Mucosa of descending colon (tissue), 3 donors: ENCODE measurements around the gene TNIP2. TPM values are rescaled to one million over a fixed set of nuclear protein-coding genes. Genes with fewer than 3 reads are reported as not detected.
"Not testable (repeated sequence)": the region's sequence is repeated elsewhere in the genome, so short reads cannot be mapped to it uniquely, and the experiment has no call there.

ENCODE experiments used
- ATAC-seq: fragments of 200-7000 bp; cut with Tn5 transposase; one replicate; pipeline ENCODE4 v1.9.1; 2020; ENCODE audit warnings: mild to moderate bottlenecking, moderate library complexity
- DNase-seq, 3 donors: peaks; one replicate each; pipeline ENCODE4 v3.0.0-alpha.2; 2020
- H3K36me3 ChIP-seq: fragments of 200-600 bp; one replicate; pipeline ENCODE4 v1.8.0; 2021; ENCODE audit warnings: low read depth, mild to moderate bottlenecking
- H3K4me1 ChIP-seq: fragments of 200-600 bp; one replicate; pipeline ENCODE4 v1.8.0; 2021; ENCODE audit warnings: low read depth, mild to moderate bottlenecking
- H3K4me3 ChIP-seq: fragments of 200-600 bp; one replicate; pipeline ENCODE4 v1.8.0; 2021; ENCODE audit warnings: mild to moderate bottlenecking
- H3K9me3 ChIP-seq: fragments of 200-600 bp; one replicate; pipeline ENCODE4 v1.8.0; 2021; ENCODE audit warnings: mild to moderate bottlenecking
- CTCF ChIP-seq: fragments of 200-600 bp; IDR thresholded peaks from one replicate; pipeline ENCODE4 v1.8.0; 2022; ENCODE audit warnings: antibody characterized with exemption, mild to moderate bottlenecking
- intact Hi-C, 2 donors: fragments of 100-400 bp; cut with DNase I in 1 of 2; cut with micrococcal nuclease in 1 of 2; formaldehyde crosslinking; loops; one replicate each; pipeline versions ENCODE4 v1.11.0 to v1.11.1; 2022; cut with DNase I, micrococcal nuclease
- total RNA-seq, 3 donors: library from RNA; stranded (reverse); fragmentation: NEBNext Ultra II Directional in 2 of 3; extraction: Animal tissue kit (Norgen Biotek cat#: 25700) in 2 of 3; gene quantifications; one replicate each; pipeline versions ENCODE4 v1.2.1 to v1.2.4, GENCODE V29; 2021 to 2023
- donor health status: DM: no; HTN: no; CAD: no; lungs with moderate emphysema.
- donor health status: DM: no; HTN: no; CAD: no.
- donor health status: DM: no; HTN: yes; CAD: no.

Gene TNIP2
- total RNA-seq, 3 donors from 2014 or later, result 50.3 to 51.5 (median 51.2) TPM

DNA sequence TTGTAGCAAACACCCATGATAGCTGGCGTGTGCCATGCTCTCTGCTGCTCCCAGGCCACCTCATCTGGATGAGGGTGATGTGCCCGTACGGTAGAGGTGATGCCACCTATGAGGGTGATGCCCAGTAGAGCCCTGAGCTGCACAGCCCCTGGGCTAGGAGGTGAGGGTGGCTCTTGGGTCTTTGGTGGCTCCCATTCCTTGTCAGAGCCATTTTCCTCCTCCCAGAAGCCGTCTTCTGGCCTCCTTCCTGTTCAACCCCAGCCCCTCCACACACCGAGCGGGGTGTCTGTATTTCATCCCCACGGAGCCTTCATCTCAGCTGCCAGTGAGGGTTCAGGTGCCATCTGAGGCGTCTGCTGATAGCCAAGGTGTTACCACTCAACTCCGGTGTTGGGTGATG lies 12.0 kb upstream of the TNIP2 start:
- intact Hi-C loops, result loop anchor here (10.0 kb wide), 3 partner anchors 47 to 177 kb away; no protein-coding TSS in a partner anchor

GRCh38 chr4:2767705-2768074 lies 11.6 kb upstream of the TNIP2 start:
- ATAC-seq (no peak), DNase-seq (no peak)
- no peaks in the 10 kb centered on the region for H3K36me3 ChIP-seq
- peaks cover 17% of the 10 kb centered on the region for H3K4me1 ChIP-seq
- no peak overlapping the region for H3K4me3 ChIP-seq
- no peaks in the 10 kb centered on the region for H3K9me3 ChIP-seq
- intact Hi-C loops, result loop anchor here (10.0 kb wide), 3 partner anchors 47 to 177 kb away; no protein-coding TSS in a partner anchor
- TF ChIP-seq CTCF, result no peak

More for the DNA sequence above, 12.0 kb upstream of the TNIP2 start:
- ATAC-seq (no peak), DNase-seq (no peak)
- no peak for TF ChIP-seq CTCF
- Histone ChIP-seq H3K9me3 (no peaks in the 10 kb centered on the region), H3K4me3 (no peak overlapping the region), H3K36me3 (no peaks in the 10 kb centered on the region), H3K4me1 (peaks cover 17% of the 10 kb centered on the region)

DNA sequence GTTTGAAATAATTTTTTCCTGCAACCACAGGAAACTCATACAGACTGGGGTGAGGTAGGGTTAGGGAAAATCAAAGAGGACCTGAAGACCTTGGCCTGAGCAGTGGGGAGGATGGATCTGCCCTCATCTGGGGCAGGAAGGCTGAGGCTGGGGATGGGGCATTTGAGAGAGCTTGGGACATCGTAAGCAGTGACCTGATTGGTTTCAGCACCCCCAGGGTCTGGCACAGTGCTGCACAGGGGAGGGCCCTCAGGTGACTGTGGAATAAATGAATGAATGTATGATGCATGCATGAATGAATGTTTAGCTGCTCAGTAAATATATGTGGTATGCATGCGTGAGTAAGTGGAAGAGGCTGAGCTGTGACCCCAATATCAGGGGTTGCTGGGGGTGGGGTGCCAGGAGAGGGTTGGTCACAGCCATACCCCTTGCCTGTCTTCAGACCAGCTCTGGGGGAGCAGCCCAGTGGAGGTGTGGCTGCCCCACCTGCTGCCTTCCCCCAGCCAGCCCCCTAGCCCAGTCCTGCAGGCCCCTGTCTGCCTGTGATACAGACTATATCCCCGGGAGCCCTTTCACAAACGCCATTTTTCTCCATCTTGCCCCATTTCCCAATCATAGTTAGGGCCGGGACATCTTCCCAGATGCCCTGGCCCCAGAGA lies 11.0 kb upstream of the TNIP2 start:
- Histone ChIP-seq H3K4me1 (peaks cover 19% of the 10 kb centered on the region), H3K36me3 (no peaks in the 10 kb centered on the region), H3K4me3 (no peak overlapping the region), H3K9me3 (no peaks in the 10 kb centered on the region)
- TF ChIP-seq CTCF, result no peak
- intact Hi-C loops, result loop anchor here (10.0 kb wide), 3 partner anchors 48 to 178 kb away; no protein-coding TSS in a partner anchor
- no peak for DNase-seq
- ATAC-seq, result no peak

DNA sequence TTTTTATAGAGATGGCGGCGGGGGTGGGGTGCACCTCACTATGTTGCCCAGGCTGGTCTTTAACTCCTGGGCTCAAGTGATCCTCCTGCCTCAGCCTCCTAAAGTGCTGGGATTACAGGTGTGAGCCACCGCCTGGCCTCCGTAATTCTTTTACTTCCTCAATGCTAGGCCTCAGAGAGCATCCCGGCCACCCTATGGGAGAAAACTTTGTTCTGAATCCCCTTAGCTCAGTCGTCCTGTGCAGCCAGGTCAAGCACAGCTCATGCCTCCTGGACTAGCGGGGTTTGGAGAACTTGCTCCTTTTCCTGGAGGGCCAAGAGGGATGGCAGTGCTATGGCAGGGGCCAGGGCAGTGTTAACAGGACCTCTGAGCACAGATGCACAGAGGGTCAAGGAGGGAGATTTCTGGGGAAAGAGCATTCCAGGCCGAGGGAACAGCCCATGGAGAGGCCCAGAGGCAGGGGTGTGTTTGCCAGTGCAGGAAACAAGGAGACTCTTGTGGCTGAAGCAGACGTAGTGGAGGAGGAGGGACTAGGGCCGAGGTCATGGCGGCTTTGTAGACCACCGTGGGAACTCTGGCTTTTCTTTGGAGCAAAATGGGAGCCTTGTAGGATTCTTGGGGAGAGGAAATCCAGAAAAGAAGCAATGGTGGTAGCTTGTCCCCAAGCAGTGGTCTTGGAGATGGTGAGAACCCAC lies 9.8 kb upstream of the TNIP2 start:
- no peak for TF ChIP-seq CTCF
- Histone ChIP-seq H3K36me3 (no peaks in the 10 kb centered on the region), H3K4me3 (no peak overlapping the region), H3K4me1 (peaks cover 17% of the 10 kb centered on the region), H3K9me3 (no peaks in the 10 kb centered on the region)
- DNase-seq, result no peak
- no peak for ATAC-seq
- intact Hi-C loops, result loop anchor here (10.0 kb wide), 3 partner anchors 49 to 179 kb away; no protein-coding TSS in a partner anchor

DNA sequence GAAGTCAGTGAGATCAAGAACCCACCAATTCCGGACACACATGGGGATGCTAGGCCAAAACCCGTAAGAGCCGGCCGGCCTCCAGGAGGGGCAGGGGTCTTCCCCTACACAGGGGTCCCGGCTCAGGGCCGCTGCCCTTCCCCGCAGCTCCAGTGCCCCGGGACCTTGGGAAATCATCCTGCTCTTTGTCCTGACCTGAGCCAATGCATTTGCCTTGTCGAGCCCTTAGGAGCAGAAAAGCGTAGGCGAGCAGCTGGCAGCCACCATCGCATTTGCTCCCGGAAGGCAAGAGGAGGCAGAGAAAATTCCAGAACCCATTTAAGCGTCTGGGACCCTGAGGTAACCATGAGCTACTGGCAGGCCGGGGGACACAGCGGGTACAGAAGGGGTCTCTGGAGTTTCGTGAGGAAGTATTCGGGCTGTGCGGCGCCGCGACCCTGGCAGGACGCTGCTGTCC lies 7.4 kb upstream of the TNIP2 start:
- ATAC-seq (no peak), DNase-seq (no peak)
- Histone ChIP-seq H3K9me3 (no peaks in the 10 kb centered on the region), H3K4me1 (peaks cover 30% of the 10 kb centered on the region), H3K4me3 (no peak overlapping the region), H3K36me3 (no peaks in the 10 kb centered on the region)
- intact Hi-C loops, result loop anchor here (10.0 kb wide), 3 partner anchors 51 to 181 kb away; no protein-coding TSS in a partner anchor
- no peak for TF ChIP-seq CTCF

DNA sequence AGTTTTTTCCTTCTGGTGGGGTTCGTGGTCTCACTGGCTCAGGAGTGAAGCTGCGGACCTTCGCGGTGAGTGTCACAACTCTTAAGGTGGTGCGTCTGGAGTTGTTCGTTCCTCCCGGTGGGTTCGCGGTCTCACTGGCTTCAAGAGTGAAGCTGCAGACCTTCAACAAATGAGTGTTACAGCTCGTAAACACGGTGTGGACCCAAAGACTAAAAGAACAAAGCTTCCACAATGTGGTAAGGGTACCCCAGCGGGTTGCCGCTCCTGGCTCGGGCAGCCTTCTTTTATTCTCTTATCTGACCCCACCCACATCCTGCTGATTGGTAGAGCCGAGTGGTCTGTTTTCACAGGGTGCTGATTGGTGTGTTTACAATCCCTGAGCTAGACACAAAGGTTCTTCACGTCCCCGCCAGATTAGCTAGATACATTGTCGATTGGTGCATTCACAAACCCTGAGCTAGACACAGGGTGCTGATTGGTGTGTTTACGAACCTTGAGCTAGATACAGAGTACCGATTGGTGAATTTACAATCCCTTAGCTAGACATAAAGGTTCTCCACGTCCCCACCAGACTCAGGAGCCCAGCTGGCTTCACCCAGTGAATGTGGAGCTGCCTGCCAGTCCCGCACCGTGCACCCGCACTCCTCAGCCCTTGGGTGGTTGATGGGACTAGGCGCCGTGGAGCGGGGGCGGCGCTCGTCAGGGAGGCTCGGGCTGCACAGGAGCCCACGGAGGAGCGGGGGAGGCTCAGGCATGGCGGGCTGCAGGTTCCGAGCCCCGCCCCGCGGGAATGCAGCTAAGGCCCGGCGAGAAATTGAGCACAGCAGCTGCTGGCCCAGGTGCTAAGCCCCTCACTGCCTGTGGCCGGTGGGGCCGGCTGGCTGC lies 6.6 kb upstream of the TNIP2 start:
- H3K36me3 ChIP-seq, H3K4me3 ChIP-seq, H3K9me3 ChIP-seq, DNase-seq, ATAC-seq: not testable (repeated sequence)
- peaks cover 30% of the 10 kb centered on the region for H3K4me1 ChIP-seq
- intact Hi-C loops, result loop anchor here (10.0 kb wide), 3 partner anchors 52 to 182 kb away; no protein-coding TSS in a partner anchor
